ENCODE data around the gene SCRN2. TPM values are rescaled to one million over a fixed set of nuclear protein-coding genes. Genes with fewer than 3 reads are reported as not detected.

Gene SCRN2
- total and polyA plus RNA-seq, 2 experiments from 2014 or later, result 139 to 149 TPM

- peaks cover 3% of the 10 kb centered on the region for H3K36me3 ChIP-seq
- H3K9me3 ChIP-seq (ENCODE audit: low read depth), result no peaks in the 10 kb centered on the region
- no peak for DNase-seq (ENCODE audit: low read depth in 1 of 2, low spot score in 1 of 2)
- peaks cover 8% of the 10 kb centered on the region for H3K4me1 ChIP-seq (ENCODE audit: low read depth)
- H3K27ac ChIP-seq, result no peak overlapping the region
- H3K4me3 ChIP-seq, result no peak overlapping the region
- no peak for TF ChIP-seq CTCF (IDR thresholded peaks at IDR 0.05; ENCODE audit: low read depth, low read length)
- H3K27me3 ChIP-seq, result no peaks in the 10 kb centered on the region
Observed at GRCh38 chr17:47836601-47837000, 4.5 kb downstream of the SCRN2 start.

- no peak for DNase-seq (ENCODE audit: low read depth in 1 of 2, low spot score in 1 of 2)
- Histone ChIP-seq H3K9me3 (ENCODE audit: low read depth) (no peaks in the 10 kb centered on the region), H3K36me3 (peaks cover 3% of the 10 kb centered on the region), H3K4me1 (ENCODE audit: low read depth) (peaks cover 5% of the 10 kb centered on the region), H3K4me3 (no peak overlapping the region), H3K27ac (no peak overlapping the region), H3K27me3 (no peaks in the 10 kb centered on the region)
- no peak for TF ChIP-seq CTCF (IDR thresholded peaks at IDR 0.05; ENCODE audit: low read depth, low read length)
Observed at GRCh38 chr17:47834756-47835155, 6.3 kb downstream of the SCRN2 start.

GRCh38 chr17:47831934-47832327 lies 9.1 kb downstream of the SCRN2 start:
- H3K36me3 ChIP-seq, result peaks cover 14% of the 10 kb centered on the region
- peak overlapping the region; percentile 79 for H3K4me3 ChIP-seq
- no peak overlapping the region for H3K27ac ChIP-seq
- H3K9me3 ChIP-seq (ENCODE audit: low read depth), result no peaks in the 10 kb centered on the region
- no peaks in the 10 kb centered on the region for H3K27me3 ChIP-seq
- H3K4me1 ChIP-seq (ENCODE audit: low read depth), result peaks cover 4% of the 10 kb centered on the region
- no peak for TF ChIP-seq CTCF (IDR thresholded peaks at IDR 0.05; ENCODE audit: low read depth, low read length)
- DNase-seq (ENCODE audit: low read depth in 1 of 2, low spot score in 1 of 2), result no peak

GRCh38 chr17:47831003-47831933 lies 9.8 kb downstream of the SCRN2 start, which contains the start of the genes LRRC46 and MRPL10:
TSS of gene LRRC46 (plus strand) at chr17:47831670. CDS start at chr17:47831990, 320 bp downstream.
TSS of gene MRPL10 (minus strand) at chr17:47831541. CDS start at chr17:47831511, 30 bp downstream.
- peak; percentile 96 to 97 for DNase-seq (ENCODE audit: low read depth in 1 of 2, low spot score in 1 of 2)
- Histone ChIP-seq H3K36me3 (peaks cover 20% of the 10 kb centered on the region), H3K4me1 (ENCODE audit: low read depth) (peaks cover 4% of the 10 kb centered on the region), H3K4me3 (peak within 1 kb of the TSS; percentile 79), H3K9me3 (ENCODE audit: low read depth) (no peaks in the 10 kb centered on the region), H3K27ac (peak within 1 kb of the TSS; percentile 52), H3K27me3 (no peaks in the 10 kb centered on the region)
- peak; percentile 34 for TF ChIP-seq CTCF (IDR thresholded peaks at IDR 0.05; ENCODE audit: low read depth, low read length)

- Histone ChIP-seq H3K36me3 (peaks cover 24% of the 10 kb centered on the region), H3K4me1 (ENCODE audit: low read depth) (peaks cover 4% of the 10 kb centered on the region), H3K27me3 (no peaks in the 10 kb centered on the region), H3K4me3 (peak overlapping the region; percentile 79), H3K9me3 (ENCODE audit: low read depth) (no peaks in the 10 kb centered on the region), H3K27ac (peak overlapping the region; percentile 52)
- no peak for DNase-seq (ENCODE audit: low read depth in 1 of 2, low spot score in 1 of 2)
- no peak for TF ChIP-seq CTCF (IDR thresholded peaks at IDR 0.05; ENCODE audit: low read depth, low read length)
Observed at GRCh38 chr17:47830396-47831002, 10.6 kb downstream of the SCRN2 start.

All from cardiac muscle cell (in vitro differentiated cells and primary cell).